ENCODE results near the gene SLC1A1.

The SLC1A1 gene

GRCh38 chr9:4489919-4490704 lies at the start of gene SLC1A1:
Gene SLC1A1 (plus strand): TSS chr9:4490468. CDS start chr9:4490680, 212 bp downstream.
- peak; percentile 42 for DNase-seq (ENCODE audit: low read depth, low spot score)

- no peak for DNase-seq (ENCODE audit: low read depth, low spot score)
Observed at GRCh38 chr9:4442806-4443205, 47.5 kb upstream of the SLC1A1 start.

GRCh38 chr9:4443439-4443838 lies 46.8 kb upstream of the SLC1A1 start:
- DNase-seq (ENCODE audit: low read depth, low spot score) = no peak

GRCh38 chr9:4461437-4461836 lies 28.8 kb upstream of the SLC1A1 start:
- DNase-seq (ENCODE audit: low read depth, low spot score) = no peak

GRCh38 chr9:4463824-4464223 lies 26.4 kb upstream of the SLC1A1 start:
- DNase-seq (ENCODE audit: low read depth, low spot score) = no peak

- DNase-seq (ENCODE audit: low read depth, low spot score) = no peak
Observed at GRCh38 chr9:4464911-4465513, 25.3 kb upstream of the SLC1A1 start.

GRCh38 chr9:4465910-4466309 lies 24.4 kb upstream of the SLC1A1 start:
- no peak for DNase-seq (ENCODE audit: low read depth, low spot score)

- no peak for DNase-seq (ENCODE audit: low read depth, low spot score)
Observed at GRCh38 chr9:4475301-4475700, 15.0 kb upstream of the SLC1A1 start.

- DNase-seq (ENCODE audit: low read depth, low spot score) = no peak
Observed at GRCh38 chr9:4486176-4486575, 4.1 kb upstream of the SLC1A1 start.

GRCh38 chr9:4489562-4489918 lies 728 bp upstream of the SLC1A1 start:
- DNase-seq (ENCODE audit: low read depth, low spot score) = no peak

GRCh38 chr9:4490705-4491625 lies 697 bp downstream of the SLC1A1 start:
- no peak for DNase-seq (ENCODE audit: low read depth, low spot score)

GRCh38 chr9:4491626-4491975 lies 1.3 kb downstream of the SLC1A1 start:
- DNase-seq (ENCODE audit: low read depth, low spot score) = peak; percentile 50

- no peak for DNase-seq (ENCODE audit: low read depth, low spot score)
Observed at GRCh38 chr9:4494332-4494731, 4.1 kb downstream of the SLC1A1 start.

GRCh38 chr9:4494806-4495205 lies 4.5 kb downstream of the SLC1A1 start:
- no peak for DNase-seq (ENCODE audit: low read depth, low spot score)

- DNase-seq (ENCODE audit: low read depth, low spot score) = no peak
Observed at GRCh38 chr9:4495537-4495936, 5.3 kb downstream of the SLC1A1 start.

- no peak for DNase-seq (ENCODE audit: low read depth, low spot score)
Observed at GRCh38 chr9:4496497-4496896, 6.2 kb downstream of the SLC1A1 start.

- DNase-seq (ENCODE audit: low read depth, low spot score) = no peak
Observed at GRCh38 chr9:4497395-4497794, 7.1 kb downstream of the SLC1A1 start.

GRCh38 chr9:4497855-4498254 lies 7.6 kb downstream of the SLC1A1 start:
- no peak for DNase-seq (ENCODE audit: low read depth, low spot score)

GRCh38 chr9:4499917-4500316 lies 9.6 kb downstream of the SLC1A1 start:
- DNase-seq (ENCODE audit: low read depth, low spot score) = no peak

- DNase-seq (ENCODE audit: low read depth, low spot score) = no peak
Observed at GRCh38 chr9:4501147-4501507, 10.9 kb downstream of the SLC1A1 start.

GRCh38 chr9:4502444-4502843 lies 12.2 kb downstream of the SLC1A1 start:
- no peak for DNase-seq (ENCODE audit: low read depth, low spot score)

- DNase-seq (ENCODE audit: low read depth, low spot score) = no peak
Observed at GRCh38 chr9:4503103-4503502, 12.8 kb downstream of the SLC1A1 start.

- DNase-seq (ENCODE audit: low read depth, low spot score) = no peak
Observed at GRCh38 chr9:4504250-4504649, 14.0 kb downstream of the SLC1A1 start.

Data from iPS DF 19.7 (cell line).